Panc1 (cell line): Measurements from ENCODE around the gene LAMA5. TPM values are rescaled to one million over a fixed set of nuclear protein-coding genes. Genes with fewer than 3 reads are reported as not detected.

Experiments used
- ATAC-seq: fragments of 200-7000 bp; cut with Tn5 transposase; 2 replicates; pipeline ENCODE4 v1.9.1; 2020; ENCODE audit warnings: mild to moderate bottlenecking, moderate library complexity
- BruUV-seq: library from RNA; stranded (reverse); fragments of 400-500 nt; replicated peaks from 2 replicates; lab custom pipeline; 2021; lab: Mats Ljungman, UMichigan
- CTCF ChIA-PET: fragments of 300-600 bp; sonication (Branson Sonifier 250); formaldehyde crosslinking; loops from one replicate; lab custom pipeline; 2022; ENCODE audit warnings: antibody characterized with exemption; lab: Charles Lee
- POLR2A ChIA-PET: fragments of 300-600 bp; sonication (Branson Sonifier 250); formaldehyde crosslinking; loops from one replicate; lab custom pipeline; 2022; ENCODE audit warnings: antibody characterized with exemption; lab: Charles Lee
- DNase-seq: peaks from one replicate; pipeline ENCODE4 v3.0.0-alpha.2; 2010; ENCODE audit warnings: low read depth, low spot score
- H3K27ac ChIP-seq: 2 replicates; pipeline ENCODE4 v1.5.1; 2011; ENCODE audit warnings: mild to moderate bottlenecking, low read length, inconsistent platforms
- H3K27me3 ChIP-seq: fragments of 200-500 bp; sonication (Bioruptor generic); 2 replicates; pipeline ENCODE4 v1.6.0; 2014; ENCODE audit warnings: low read length, inconsistent platforms; ENCODE audit not compliant: control insufficient read depth, insufficient read depth
- H3K36me3 ChIP-seq: fragments of 200-500 bp; sonication (Bioruptor generic); 2 replicates; pipeline ENCODE4 v1.5.1; 2014; ENCODE audit warnings: inconsistent platforms, mild to moderate bottlenecking, low read length, moderate library complexity; ENCODE audit not compliant: control insufficient read depth, insufficient read depth
- H3K4me1 ChIP-seq: 2 replicates; pipeline ENCODE4 v1.5.1; 2011; ENCODE audit warnings: inconsistent platforms, mild to moderate bottlenecking, low read length, moderate library complexity; ENCODE audit not compliant: control insufficient read depth, insufficient read depth
- H3K4me3 ChIP-seq, 2 experiments: 2 replicates each; pipeline ENCODE4 v1.5.1; 2011 to 2012; ENCODE audit warnings: low read depth in 2 of 2, low read length in 2 of 2, mild to moderate bottlenecking in 2 of 2, inconsistent platforms in 1 of 2, moderate library complexity in 1 of 2
- H3K9me3 ChIP-seq: fragments of 200-500 bp; sonication (Bioruptor generic); 2 replicates; pipeline ENCODE4 v1.5.1; 2014; ENCODE audit warnings: low read depth, mild to moderate bottlenecking, inconsistent platforms, low read length, moderate library complexity; ENCODE audit not compliant: control insufficient read depth, insufficient read depth
- POLR2AphosphoS5 ChIP-seq: IDR thresholded peaks from 2 replicates; pipeline ENCODE4 v1.6.1; 2012; ENCODE audit warnings: mild to moderate bottlenecking, low read depth, low read length, moderate library complexity
- SIN3A ChIP-seq: IDR thresholded peaks from 2 replicates; pipeline ENCODE4 v1.6.1; 2012; ENCODE audit warnings: low read depth, mild to moderate bottlenecking, low read length, moderate library complexity, borderline replicate concordance; ENCODE audit not compliant: insufficient read depth
- TCF7L2 ChIP-seq: IDR thresholded peaks from 2 replicates; pipeline ENCODE4 v1.6.1; 2011; ENCODE audit warnings: mild to moderate bottlenecking, low read depth, low read length, inconsistent platforms
- in situ Hi-C: cut with HindIII; loops from 2 replicates; pipeline ENCODE4 v1.10.0; 2016; ENCODE audit warnings: low sequenced_read_pairs, low pct_unique_long_range_greater_than_20kb
- intact Hi-C: fragments of 100-400 bp; cut with micrococcal nuclease; formaldehyde crosslinking; loops from one replicate; pipeline ENCODE4 v1.10.0; 2022; ENCODE audit not compliant: unreplicated experiment
- total RNA-seq: library from RNA; stranded (reverse); gene quantifications from one replicate; pipeline ENCODE4 v1.2.1, GENCODE V29; 2021; ENCODE audit not compliant: unreplicated experiment
- TF ChIP-seq, protein P1 (sequence below), 2 experiments: IDR thresholded peaks; 2 replicates each; pipeline ENCODE4 v1.6.1; 2011 to 2012; ENCODE audit warnings: low read depth in 2 of 2, control low read depth in 1 of 2, low read length in 1 of 2, mild to moderate bottlenecking in 1 of 2, moderate library complexity in 1 of 2; ENCODE audit not compliant: insufficient read depth in 1 of 2
- TF ChIP-seq, protein P2 (sequence below): fragments of 450-650 bp; IDR thresholded peaks from 2 replicates; pipeline ENCODE4 v1.5.1; 2017; ENCODE audit warnings: mild to moderate bottlenecking

LAMA5 gene
- total RNA-seq, 1 experiment from 2014 or later: 497 TPM

- POLR2A ChIA-PET: no interaction called here
- CTCF ChIA-PET: no interaction called here
- H3K27ac ChIP-seq: no peak overlapping the region
- intact Hi-C loops: no loop called here
- no peak overlapping the region for H3K4me3 ChIP-seq
- no peaks in the 10 kb centered on the region for H3K9me3 ChIP-seq
- H3K36me3 ChIP-seq: peaks cover 5% of the 10 kb centered on the region; the same call in 1 of the 2 replicates
- BruUV-seq: no TSS peak
- no peaks in the 10 kb centered on the region for H3K4me1 ChIP-seq
- in situ Hi-C loops: no loop called here
- no peak for ATAC-seq
- TF ChIP-seq SIN3A (no peak), POLR2AphosphoS5 (no peak), TCF7L2 (no peak)
- TF ChIP-seq, protein P1, sequence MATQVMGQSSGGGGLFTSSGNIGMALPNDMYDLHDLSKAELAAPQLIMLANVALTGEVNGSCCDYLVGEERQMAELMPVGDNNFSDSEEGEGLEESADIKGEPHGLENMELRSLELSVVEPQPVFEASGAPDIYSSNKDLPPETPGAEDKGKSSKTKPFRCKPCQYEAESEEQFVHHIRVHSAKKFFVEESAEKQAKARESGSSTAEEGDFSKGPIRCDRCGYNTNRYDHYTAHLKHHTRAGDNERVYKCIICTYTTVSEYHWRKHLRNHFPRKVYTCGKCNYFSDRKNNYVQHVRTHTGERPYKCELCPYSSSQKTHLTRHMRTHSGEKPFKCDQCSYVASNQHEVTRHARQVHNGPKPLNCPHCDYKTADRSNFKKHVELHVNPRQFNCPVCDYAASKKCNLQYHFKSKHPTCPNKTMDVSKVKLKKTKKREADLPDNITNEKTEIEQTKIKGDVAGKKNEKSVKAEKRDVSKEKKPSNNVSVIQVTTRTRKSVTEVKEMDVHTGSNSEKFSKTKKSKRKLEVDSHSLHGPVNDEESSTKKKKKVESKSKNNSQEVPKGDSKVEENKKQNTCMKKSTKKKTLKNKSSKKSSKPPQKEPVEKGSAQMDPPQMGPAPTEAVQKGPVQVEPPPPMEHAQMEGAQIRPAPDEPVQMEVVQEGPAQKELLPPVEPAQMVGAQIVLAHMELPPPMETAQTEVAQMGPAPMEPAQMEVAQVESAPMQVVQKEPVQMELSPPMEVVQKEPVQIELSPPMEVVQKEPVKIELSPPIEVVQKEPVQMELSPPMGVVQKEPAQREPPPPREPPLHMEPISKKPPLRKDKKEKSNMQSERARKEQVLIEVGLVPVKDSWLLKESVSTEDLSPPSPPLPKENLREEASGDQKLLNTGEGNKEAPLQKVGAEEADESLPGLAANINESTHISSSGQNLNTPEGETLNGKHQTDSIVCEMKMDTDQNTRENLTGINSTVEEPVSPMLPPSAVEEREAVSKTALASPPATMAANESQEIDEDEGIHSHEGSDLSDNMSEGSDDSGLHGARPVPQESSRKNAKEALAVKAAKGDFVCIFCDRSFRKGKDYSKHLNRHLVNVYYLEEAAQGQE (IDR thresholded peaks at IDR 0.05; ENCODE audit: insufficient read depth in 1 of 2, low read depth in 2 of 2, low read length in 1 of 2): no peak
- TF ChIP-seq, protein P2, sequence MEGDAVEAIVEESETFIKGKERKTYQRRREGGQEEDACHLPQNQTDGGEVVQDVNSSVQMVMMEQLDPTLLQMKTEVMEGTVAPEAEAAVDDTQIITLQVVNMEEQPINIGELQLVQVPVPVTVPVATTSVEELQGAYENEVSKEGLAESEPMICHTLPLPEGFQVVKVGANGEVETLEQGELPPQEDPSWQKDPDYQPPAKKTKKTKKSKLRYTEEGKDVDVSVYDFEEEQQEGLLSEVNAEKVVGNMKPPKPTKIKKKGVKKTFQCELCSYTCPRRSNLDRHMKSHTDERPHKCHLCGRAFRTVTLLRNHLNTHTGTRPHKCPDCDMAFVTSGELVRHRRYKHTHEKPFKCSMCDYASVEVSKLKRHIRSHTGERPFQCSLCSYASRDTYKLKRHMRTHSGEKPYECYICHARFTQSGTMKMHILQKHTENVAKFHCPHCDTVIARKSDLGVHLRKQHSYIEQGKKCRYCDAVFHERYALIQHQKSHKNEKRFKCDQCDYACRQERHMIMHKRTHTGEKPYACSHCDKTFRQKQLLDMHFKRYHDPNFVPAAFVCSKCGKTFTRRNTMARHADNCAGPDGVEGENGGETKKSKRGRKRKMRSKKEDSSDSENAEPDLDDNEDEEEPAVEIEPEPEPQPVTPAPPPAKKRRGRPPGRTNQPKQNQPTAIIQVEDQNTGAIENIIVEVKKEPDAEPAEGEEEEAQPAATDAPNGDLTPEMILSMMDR: no peak
- no peak for DNase-seq
- no peaks in the 10 kb centered on the region for H3K27me3 ChIP-seq
Observed at GRCh38 chr20:62285151-62285550, 82.0 kb downstream of the LAMA5 start.

DNA sequence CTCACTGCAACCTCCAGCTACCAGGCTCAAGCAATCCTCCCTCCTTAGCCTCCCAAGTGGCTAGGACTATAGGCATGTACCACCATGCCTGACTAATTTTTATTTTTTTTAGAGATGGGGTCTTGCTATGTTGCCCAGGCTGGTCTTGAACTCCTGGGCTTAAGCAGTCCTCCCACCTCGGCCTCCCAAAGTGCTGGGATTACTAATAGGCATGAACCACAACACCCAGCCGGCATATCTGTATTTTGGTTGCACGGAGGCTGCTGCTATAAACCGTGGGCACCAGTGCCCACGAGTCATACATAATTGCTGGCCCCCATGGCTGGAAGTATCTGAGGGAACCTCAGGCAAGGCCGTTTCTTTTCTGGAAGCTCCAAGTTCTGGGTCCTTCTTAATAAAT, 82.7 kb downstream of the LAMA5 start:
- Histone ChIP-seq H3K9me3 (no peaks in the 10 kb centered on the region), H3K27ac (no peak overlapping the region), H3K4me3 (no peak overlapping the region), H3K27me3 (no peaks in the 10 kb centered on the region), H3K36me3 (peaks cover 5% of the 10 kb centered on the region; the same call in 1 of the 2 replicates), H3K4me1 (no peaks in the 10 kb centered on the region)
- BruUV-seq: no TSS peak
- in situ Hi-C loops (no loop called here), intact Hi-C loops (no loop called here)
- POLR2A ChIA-PET: no interaction called here
- ATAC-seq (no peak), DNase-seq (no peak)
- no peak for TF ChIP-seq POLR2AphosphoS5
- no peak for TF ChIP-seq SIN3A
- TF ChIP-seq, protein P1 (IDR thresholded peaks at IDR 0.05; ENCODE audit: insufficient read depth in 1 of 2, low read depth in 2 of 2, low read length in 1 of 2): no peak
- TF ChIP-seq, protein P2: no peak
- no peak for TF ChIP-seq TCF7L2
- CTCF ChIA-PET: no interaction called here
